HepG2 (cell line): ENCODE results near the gene USP30. TPM values are rescaled to one million over a fixed set of nuclear protein-coding genes. Genes with fewer than 3 reads are reported as not detected.
A peak's percentile ranks its signal among the peaks of the same experiment; 100 is the strongest.

Experiments used
- ATAC-seq: fragments of 200-7000 bp; cut with Tn5 transposase; 3 replicates; pipeline ENCODE4 v1.9.1; 2020; ENCODE audit warnings: mild to moderate bottlenecking, moderate library complexity
- BruUV-seq: library from RNA; stranded (reverse); fragments of 400-500 nt; replicated peaks from 2 replicates; lab custom pipeline; 2021; lab: Mats Ljungman, UMichigan
- CTCF ChIA-PET: fragments of 300-600 bp; formaldehyde crosslinking; extraction: SDS; loops from one replicate; lab custom pipeline; 2021; ENCODE audit warnings: low total read pairs, inconsistent platforms, low intra/inter-chr PET ratio; lab: Yijun Ruan, JAX
- POLR2A ChIA-PET: fragments of 350-600 bp; sonication (Branson Sonifier 250); formaldehyde crosslinking; loops from one replicate; lab custom pipeline; 2020; ENCODE audit warnings: antibody characterized with exemption, inconsistent platforms; lab: Yijun Ruan, JAX
- DNase-seq: peaks from one replicate; pipeline ENCODE4 v3.0.0-alpha.2; 2015; ENCODE audit warnings: low spot score
- FAIRE-seq: peaks from 3 replicates; lab custom pipeline; 2011; peaks lifted over from hg19 to GRCh38; lab: Jason Lieb, UNC
- H2AFZ ChIP-seq: one replicate; pipeline ENCODE4 v1.6.1; 2011; ENCODE audit warnings: low read length, inconsistent platforms
- H3K27ac ChIP-seq: fragments of 300-600 bp; 3 replicates; pipeline ENCODE4 v1.8.0; 2011; ENCODE audit warnings: mixed run types, mild to moderate bottlenecking, mixed read lengths, low read length, inconsistent platforms; ENCODE audit not compliant: insufficient read depth; ENCODE audit errors: extremely low read length
- H3K27me3 ChIP-seq, 2 experiments: fragments of 200-600 bp in 1 of 2; 2 replicates in 1 of 2; 3 replicates in 1 of 2; pipeline versions ENCODE4 v1.6.0 to v1.8.0; 2011; ENCODE audit warnings: low read length in 2 of 2, mild to moderate bottlenecking in 2 of 2, moderate library complexity in 2 of 2, inconsistent platforms in 1 of 2; ENCODE audit not compliant: insufficient read depth in 2 of 2, control insufficient read depth in 1 of 2
- H3K36me3 ChIP-seq, 2 experiments: fragments of 200-600 bp in 1 of 2; replicated peaks in 1 of 2; 2 replicates in 1 of 2; 3 replicates in 1 of 2; pipeline versions ENCODE4 v1.5.1 to v1.8.0; 2011; ENCODE audit warnings: low read length in 2 of 2, inconsistent platforms in 1 of 2; ENCODE audit not compliant: insufficient read depth in 2 of 2, control insufficient read depth in 1 of 2
- H3K4me1 ChIP-seq: 2 replicates; pipeline ENCODE4 v1.5.1; 2012; ENCODE audit warnings: low read length, inconsistent platforms; ENCODE audit not compliant: insufficient read depth
- H3K4me2 ChIP-seq: 2 replicates; pipeline ENCODE4 v1.6.0; 2011; ENCODE audit warnings: low read depth, low read length, inconsistent platforms
- H3K4me3 ChIP-seq, 3 experiments: fragments of 200-600 bp in 1 of 3; sonication (generic), shearing (Covaris generic) in 1 of 3; replicated peaks in 1 of 3; 2 replicates each; pipeline ENCODE4 v1.5.1; 2011 to 2016; ENCODE audit warnings: low read length in 3 of 3, inconsistent platforms in 2 of 3, low read depth in 2 of 3, mild to moderate bottlenecking in 2 of 3, control low read depth in 1 of 3, mixed read lengths in 1 of 3; ENCODE audit not compliant: insufficient read depth in 1 of 3
- H3K79me2 ChIP-seq: one replicate; pipeline ENCODE4 v1.6.1; 2011; ENCODE audit warnings: low read length, inconsistent platforms; ENCODE audit not compliant: insufficient read depth
- H3K9ac ChIP-seq: 2 replicates; pipeline ENCODE4 v1.6.0; 2011; ENCODE audit warnings: mild to moderate bottlenecking, low read depth, low read length, inconsistent platforms; ENCODE audit not compliant: insufficient read depth
- H3K9me3 ChIP-seq: 2 replicates; pipeline ENCODE4 v1.5.1; 2012; ENCODE audit warnings: mild to moderate bottlenecking, low read length
- H4K20me1 ChIP-seq: 2 replicates; pipeline ENCODE4 v1.6.0; 2011; ENCODE audit warnings: inconsistent platforms, mild to moderate bottlenecking, low read length, moderate library complexity; ENCODE audit not compliant: insufficient read depth
- CCAR2 ChIP-seq: fragments of 200-400 bp; formaldehyde crosslinking; optimal IDR thresholded peaks from 2 replicates; pipeline ENCODE3; 2018; ENCODE audit warnings: low read depth, mild to moderate bottlenecking, low read length, moderate library complexity
- CTCF ChIP-seq: sonication (generic); formaldehyde crosslinking; IDR thresholded peaks from 2 replicates; pipeline ENCODE4 v1.5.0; 2020; ENCODE audit warnings: mild to moderate bottlenecking, missing genetic modification reagents, moderate library complexity
- EP300 ChIP-seq, 3 experiments: sonication (generic) in 1 of 3; formaldehyde crosslinking in 1 of 3; IDR thresholded peaks; 2 replicates each; pipeline versions ENCODE4 v1.5.1 to v1.6.1; 2011 to 2020; ENCODE audit warnings: low read depth in 2 of 3, low read length in 2 of 3, borderline replicate concordance in 1 of 3, improper control_type of control experiment in 1 of 3, mild to moderate bottlenecking in 1 of 3, missing genetic modification reagents in 1 of 3, moderate library complexity in 1 of 3
- HNF4A ChIP-seq: sonication (generic); formaldehyde crosslinking; IDR thresholded peaks from 2 replicates; pipeline ENCODE4 v1.4.0; 2020; ENCODE audit warnings: missing genetic modification reagents
- NR2F6 ChIP-seq, 2 experiments: IDR thresholded peaks; 2 replicates each; pipeline ENCODE4 v1.6.1; 2016; ENCODE audit warnings: antibody characterized with exemption in 1 of 2, mild to moderate bottlenecking in 1 of 2
- PATZ1 ChIP-seq: sonication (generic); formaldehyde crosslinking; IDR thresholded peaks from 2 replicates; pipeline ENCODE4 v1.4.0; 2020; ENCODE audit warnings: missing genetic modification reagents
- RAD21 ChIP-seq: fragments of 450-650 bp; formaldehyde crosslinking; IDR thresholded peaks from 2 replicates; pipeline ENCODE4 v1.5.0; 2020; ENCODE audit warnings: mild to moderate bottlenecking
- SMC3 ChIP-seq: IDR thresholded peaks from 2 replicates; pipeline ENCODE4 v1.6.1; 2011; ENCODE audit warnings: low read length, improper control_type of control experiment
- SP4 ChIP-seq: sonication (generic); formaldehyde crosslinking; IDR thresholded peaks from 2 replicates; pipeline ENCODE4 v1.8.1; 2023; ENCODE audit warnings: mild to moderate bottlenecking, missing genetic modification reagents
- STAG1 ChIP-seq: sonication (generic); formaldehyde crosslinking; IDR thresholded peaks from 2 replicates; pipeline ENCODE4 v1.4.0; 2020; ENCODE audit warnings: missing genetic modification reagents
- XRCC5 ChIP-seq: fragments of 200-400 bp; formaldehyde crosslinking; optimal IDR thresholded peaks from 2 replicates; pipeline ENCODE3; 2017; ENCODE audit warnings: mild to moderate bottlenecking, low read length
- ZNF263 ChIP-seq: sonication (generic); formaldehyde crosslinking; IDR thresholded peaks from 2 replicates; pipeline ENCODE4 v1.4.0; 2020; ENCODE audit warnings: missing genetic modification reagents
- ZNF550 ChIP-seq: sonication (generic); formaldehyde crosslinking; IDR thresholded peaks from 2 replicates; pipeline ENCODE4 v1.4.0; 2020; ENCODE audit warnings: mild to moderate bottlenecking, missing genetic modification reagents, borderline replicate concordance
- WGBS: methylation state at CpG from one replicate; pipeline ENCODE4 v1.1.6; 2017; ENCODE audit warnings: low lambda C conversion rate; 5-methylcytosine and 5-hydroxymethylcytosine counted together
- in situ Hi-C: cut with HindIII; loops from 2 replicates; pipeline ENCODE4 v1.10.0; 2017; ENCODE audit warnings: low pct_unique_long_range_greater_than_20kb; ENCODE audit not compliant: extremely low pct_ligation_motif_present
- intact Hi-C: fragments of 100-400 bp; cut with micrococcal nuclease; formaldehyde crosslinking; loops from one replicate; pipeline ENCODE4 v1.10.0; 2022; ENCODE audit not compliant: unreplicated experiment
- polyA plus RNA-seq, 8 experiments: library from polyadenylated mRNA; depleted of rRNA in 3 of 8; stranded (reverse) in 7 of 8; unstranded in 1 of 8; fragments of >200 nt; fragmentation: Illumina TruSeq in 4 of 8; extraction: Trizol in 4 of 8; gene quantifications; 2 replicates each; pipeline versions ENCODE4 v1.2.1 to v1.2.3, GENCODE V29; 2011 to 2016; ENCODE audit warnings: low read depth in 4 of 8, missing spikeins in 1 of 8, mixed read lengths in 1 of 8; ENCODE audit not compliant: insufficient read depth in 1 of 8
- total RNA-seq, 5 experiments: library from RNA; depleted of rRNA; stranded (reverse); fragments of >200 nt; fragmentation: Illumina TruSeq; extraction: Trizol; gene quantifications; 2 replicates each; pipeline ENCODE4 v1.2.3, GENCODE V29; 2016; ENCODE audit warnings: low read depth in 1 of 5
- TF ChIP-seq, protein P1 (sequence below): sonication (generic); formaldehyde crosslinking; IDR thresholded peaks from 2 replicates; pipeline ENCODE4 v1.4.0; 2020; ENCODE audit warnings: missing genetic modification reagents

Gene USP30
- total and polyA plus RNA-seq, 2 of the 13 experiments (the other 11 are each of a cell fraction or from before 2014, with no cell fraction given) = 11.2 to 20.8 TPM

GRCh38 chr12:109134186-109134917 lies 82.0 kb downstream of the USP30 start:
- no TSS peak for BruUV-seq
- ATAC-seq = peak; percentile 92
- WGBS = 65% methylated on average over 6 of the region's 6 CpGs
- intact Hi-C loops (loop anchor here (1.0 to 2.0 kb wide), 2 partner anchors 120 to 251 kb away; no protein-coding TSS in a partner anchor), in situ Hi-C loops (loop anchor here (10.0 kb wide), 2 partner anchors 110 to 250 kb away; no protein-coding TSS in a partner anchor)
- H3K27ac ChIP-seq = no peak overlapping the region
- POLR2A ChIA-PET = interaction anchor here (1.4 to 1.9 kb wide), 2 partner anchors 18 to 20 kb away, joined by 3 to 5 read pairs; partner anchors contain the start of gene ACACB
- H3K9me3 ChIP-seq = no peaks in the 10 kb centered on the region
- H3K4me3 ChIP-seq = no peak overlapping the region
- no peaks in the 10 kb centered on the region for H4K20me1 ChIP-seq
- TF ChIP-seq HNF4A (CRISPR knock-in tag) = peak; percentile 21; the same call in 1 of the 2 replicates
- TF ChIP-seq SMC3 = peak; percentile 69
- peak; percentile 71 for TF ChIP-seq STAG1
- 0 out of 2 replicates have a peak, but pooled peaks have one; percentile 35 for TF ChIP-seq PATZ1
- 0 out of 2 replicates have a peak, but pooled peaks have one; percentile 20 for TF ChIP-seq ZNF263 (CRISPR knock-in tag)
- 0 out of 2 replicates have a peak, but pooled peaks have one; percentile 30 for TF ChIP-seq NR2F6 (IDR thresholded peaks at IDR 0.05)
- no peak for TF ChIP-seq NR2F6 (CRISPR knock-in tag; IDR thresholded peaks at IDR 0.05)
- TF ChIP-seq CTCF = peak; percentile 71
- TF ChIP-seq ZNF550 (CRISPR knock-in tag) = no peak
- peak; percentile 67 for TF ChIP-seq XRCC5
- peak; percentile 76 for TF ChIP-seq RAD21 (CRISPR knock-in tag)
- TF ChIP-seq, protein P1, sequence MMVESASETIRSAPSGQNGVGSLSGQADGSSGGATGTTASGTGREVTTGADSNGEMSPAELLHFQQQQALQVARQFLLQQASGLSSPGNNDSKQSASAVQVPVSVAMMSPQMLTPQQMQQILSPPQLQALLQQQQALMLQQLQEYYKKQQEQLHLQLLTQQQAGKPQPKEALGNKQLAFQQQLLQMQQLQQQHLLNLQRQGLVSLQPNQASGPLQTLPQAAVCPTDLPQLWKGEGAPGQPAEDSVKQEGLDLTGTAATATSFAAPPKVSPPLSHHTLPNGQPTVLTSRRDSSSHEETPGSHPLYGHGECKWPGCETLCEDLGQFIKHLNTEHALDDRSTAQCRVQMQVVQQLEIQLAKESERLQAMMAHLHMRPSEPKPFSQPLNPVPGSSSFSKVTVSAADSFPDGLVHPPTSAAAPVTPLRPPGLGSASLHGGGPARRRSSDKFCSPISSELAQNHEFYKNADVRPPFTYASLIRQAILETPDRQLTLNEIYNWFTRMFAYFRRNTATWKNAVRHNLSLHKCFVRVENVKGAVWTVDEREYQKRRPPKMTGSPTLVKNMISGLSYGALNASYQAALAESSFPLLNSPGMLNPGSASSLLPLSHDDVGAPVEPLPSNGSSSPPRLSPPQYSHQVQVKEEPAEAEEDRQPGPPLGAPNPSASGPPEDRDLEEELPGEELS = 0 out of 2 replicates have a peak, but pooled peaks have one; percentile 31
- TF ChIP-seq CCAR2 = no peak
- TF ChIP-seq EP300 (IDR thresholded peaks at IDR 0.05; ENCODE audit: low read depth in 2 of 2, low read length in 2 of 2) = no peak
- no peak for TF ChIP-seq EP300 (CRISPR knock-in tag; IDR thresholded peaks at IDR 0.05; ENCODE audit: borderline replicate concordance)
- TF ChIP-seq SP4 = no peak
- no peaks in the 10 kb centered on the region for H3K4me1 ChIP-seq
- H3K4me2 ChIP-seq = no peak overlapping the region
- no peak for FAIRE-seq
- DNase-seq = no peak
- H3K36me3 ChIP-seq = no peaks in the 10 kb centered on the region
- H2AFZ ChIP-seq = no peak overlapping the region
- CTCF ChIA-PET = interaction anchor here (1.0 to 2.7 kb wide), 2 partner anchors 23 to 251 kb away, joined by 4 to 8 read pairs; no protein-coding TSS in a partner anchor
- H3K79me2 ChIP-seq = no peaks in the 10 kb centered on the region
- H3K27me3 ChIP-seq = no peaks in the 10 kb centered on the region
- H3K9ac ChIP-seq = no peak overlapping the region
